NCI-H1048 (cell line): ENCODE data around the gene MLYCD.

ENCODE experiments used
- DNase-seq: peaks from one replicate; lab custom pipeline; 2025; lab: John Stamatoyannopoulos, UW

MLYCD gene

DNA sequence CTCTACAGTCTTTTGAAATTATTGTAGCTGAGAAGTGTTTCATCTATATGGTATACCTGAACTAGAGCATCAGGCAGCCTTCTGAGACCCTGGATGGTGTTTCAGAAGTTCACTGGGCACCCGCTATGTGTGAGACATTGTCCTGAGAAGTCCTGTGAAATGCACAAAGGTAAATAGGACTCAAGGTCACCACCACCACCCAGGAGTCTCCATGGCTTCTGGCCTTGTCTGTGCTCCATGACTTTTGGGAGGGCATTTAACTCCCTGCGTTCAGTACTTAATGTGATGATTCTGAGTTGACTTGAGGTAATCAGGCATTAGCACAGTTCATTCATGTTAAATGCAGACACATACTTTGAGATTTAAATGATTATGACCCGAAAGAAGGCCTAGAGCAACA, 1.1 kb downstream of the MLYCD start:
- no peak for DNase-seq

DNA sequence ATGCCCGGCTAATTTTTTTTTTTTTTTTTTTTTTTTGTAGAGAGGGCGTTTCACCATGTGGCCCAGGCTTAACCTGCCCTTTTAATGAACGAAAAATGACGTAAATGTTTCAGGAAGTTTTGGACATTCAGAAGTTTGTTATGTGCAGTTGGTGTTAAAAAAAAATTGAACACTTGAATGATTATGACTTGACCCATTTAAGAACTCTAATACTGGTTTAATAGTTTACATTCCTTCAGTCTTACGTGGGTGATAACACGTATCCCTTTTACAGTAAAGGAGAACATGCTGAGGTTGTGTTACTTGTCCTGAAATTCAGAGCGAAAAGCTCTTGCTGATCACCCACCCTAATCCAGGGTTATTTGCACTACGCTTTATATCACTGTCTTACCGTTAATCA, 1.7 kb downstream of the MLYCD start:
- no peak for DNase-seq

DNA sequence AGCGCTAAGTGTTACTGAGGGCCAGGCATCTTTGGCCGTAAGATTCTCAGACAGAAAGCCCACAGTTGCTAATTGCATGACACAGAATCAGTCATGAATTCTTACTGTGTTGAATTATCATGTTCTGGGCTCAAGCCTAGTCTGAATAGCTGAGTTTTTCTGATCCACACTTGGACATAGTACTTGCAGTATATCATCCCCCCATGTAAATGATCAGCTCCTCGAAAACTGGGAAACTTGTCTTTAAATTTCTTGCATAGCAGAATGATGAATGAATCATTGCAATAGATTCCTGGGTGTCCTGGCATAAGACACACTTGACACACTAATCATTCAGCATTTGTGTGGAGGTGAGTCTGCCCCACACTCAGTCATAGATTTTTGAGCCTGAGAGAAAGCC, 2.2 kb downstream of the MLYCD start:
- DNase-seq: no peak

DNA sequence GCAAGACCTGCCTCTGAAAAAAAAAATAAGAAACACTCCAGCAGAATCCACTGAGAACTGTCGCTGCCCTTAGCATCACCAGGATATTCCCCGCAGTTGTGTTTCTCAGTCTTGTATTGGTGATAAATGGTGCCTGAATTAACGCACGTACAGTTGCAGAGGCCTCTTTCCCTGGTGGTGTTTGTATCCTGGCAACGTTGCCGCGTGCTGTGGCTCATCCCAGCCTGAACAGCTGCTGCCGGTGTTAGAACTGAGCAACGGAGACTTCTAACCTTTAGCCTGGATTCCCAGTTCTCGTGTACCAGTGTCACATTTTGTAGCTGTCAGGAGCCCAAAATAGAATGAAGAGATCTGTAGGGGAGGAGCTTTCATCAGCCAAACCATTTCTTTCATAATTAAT, 4.8 kb downstream of the MLYCD start:
- no peak for DNase-seq

DNA sequence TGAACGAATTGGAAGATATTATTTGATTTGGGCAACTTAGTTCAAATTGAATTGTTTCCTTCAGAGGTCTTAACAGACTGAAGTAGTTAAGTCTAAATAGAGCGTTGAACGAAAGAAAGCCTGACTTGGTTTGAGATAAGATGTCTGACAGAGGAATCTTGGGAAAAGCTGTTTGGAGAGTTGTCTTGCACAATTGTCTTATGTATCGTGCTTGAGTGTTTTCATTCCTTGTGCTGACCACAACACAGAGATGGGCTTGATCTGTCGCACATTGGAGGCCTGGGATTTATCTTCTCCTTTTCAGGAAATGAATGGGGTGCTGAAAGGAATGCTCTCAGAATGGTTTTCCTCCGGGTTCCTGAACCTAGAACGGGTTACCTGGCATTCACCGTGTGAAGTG, 7.8 kb downstream of the MLYCD start:
- no peak for DNase-seq

DNA sequence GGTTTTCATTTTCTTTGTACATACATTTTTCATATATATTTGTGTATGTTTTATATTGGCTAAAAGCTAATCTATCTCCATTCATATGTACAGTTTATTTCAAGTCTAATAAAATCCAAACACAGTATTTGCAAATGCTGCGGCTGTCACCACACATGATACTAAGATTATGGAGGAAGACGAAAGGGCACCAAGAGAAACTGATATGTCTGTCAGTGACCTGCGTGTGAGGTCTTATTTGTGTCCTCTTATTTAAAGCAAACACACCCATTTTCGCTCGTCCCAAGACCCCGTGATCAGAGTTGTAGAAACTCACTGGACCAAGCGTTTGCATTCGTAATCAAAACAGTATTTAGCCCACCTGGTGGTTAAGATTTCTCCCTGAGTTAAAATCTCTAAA, 8.2 kb downstream of the MLYCD start:
- DNase-seq: no peak

DNA sequence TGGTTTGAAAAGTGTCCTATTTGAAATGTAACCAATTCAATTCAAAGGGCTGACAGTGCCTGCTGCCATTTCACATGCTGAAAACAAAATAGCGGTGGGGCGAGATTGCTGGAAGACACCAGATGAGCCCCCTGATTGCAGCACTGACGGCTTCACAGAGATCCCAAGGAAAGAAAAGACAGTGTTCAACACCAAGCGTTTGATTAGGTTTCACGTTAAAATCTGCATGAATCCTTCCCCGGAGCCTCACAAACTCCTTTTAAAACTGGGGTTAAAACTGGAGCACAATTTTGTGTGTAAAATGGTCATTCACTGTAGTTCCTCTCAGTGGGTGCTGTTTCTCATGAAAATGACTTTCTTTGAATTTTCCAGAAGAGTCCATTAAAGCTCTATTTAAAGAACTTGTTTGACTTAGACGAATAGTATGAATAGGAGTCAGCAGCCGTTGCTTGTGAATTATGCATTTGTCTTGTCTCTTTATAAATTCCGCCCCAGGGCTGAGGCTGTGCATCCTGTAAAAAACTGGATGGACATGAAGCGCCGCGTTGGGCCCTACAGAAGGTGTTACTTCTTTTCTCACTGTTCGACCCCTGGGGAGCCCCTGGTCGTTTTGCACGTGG, 8.8 kb downstream of the MLYCD start:
- DNase-seq: no peak

DNA sequence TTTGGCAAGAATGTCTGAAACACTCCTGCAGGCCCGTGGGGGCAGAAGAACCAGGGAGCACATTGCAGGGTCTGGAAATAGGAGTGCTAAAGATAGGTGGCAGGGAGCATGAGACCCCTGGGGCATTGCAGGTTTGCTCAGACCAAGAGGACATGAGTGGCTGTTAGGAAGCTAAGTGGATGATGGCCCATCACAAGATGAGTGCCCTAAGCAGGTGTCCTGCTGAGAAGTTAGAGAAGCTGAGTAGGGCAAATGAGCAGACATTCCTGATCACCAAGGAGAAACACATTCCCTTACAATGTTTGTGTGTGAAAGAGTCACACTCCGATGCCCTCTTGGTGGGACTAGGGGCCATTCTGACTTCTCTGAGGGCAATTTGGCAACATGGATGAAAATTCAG, 9.9 kb downstream of the MLYCD start:
- DNase-seq: no peak

DNA sequence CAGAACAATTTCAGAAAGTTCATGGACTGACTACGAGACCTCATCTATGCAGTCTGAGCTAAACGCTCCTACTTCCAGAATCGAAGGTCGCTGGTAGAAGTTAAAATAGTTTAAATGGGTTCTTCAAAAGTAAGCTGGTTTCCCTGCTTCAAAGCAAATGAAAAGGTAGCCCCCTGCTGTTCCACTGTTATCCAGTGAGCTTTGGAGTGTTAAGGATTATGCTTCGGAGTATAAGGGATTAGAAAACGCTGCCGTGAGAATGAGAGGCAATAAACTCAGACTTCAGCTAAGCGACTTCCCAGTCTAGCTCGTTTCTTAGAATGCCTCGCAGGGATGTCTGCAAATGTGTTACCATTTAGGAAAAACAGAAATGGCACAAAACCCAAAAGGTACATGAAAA, 12.4 kb downstream of the MLYCD start:
- DNase-seq: no peak

DNA sequence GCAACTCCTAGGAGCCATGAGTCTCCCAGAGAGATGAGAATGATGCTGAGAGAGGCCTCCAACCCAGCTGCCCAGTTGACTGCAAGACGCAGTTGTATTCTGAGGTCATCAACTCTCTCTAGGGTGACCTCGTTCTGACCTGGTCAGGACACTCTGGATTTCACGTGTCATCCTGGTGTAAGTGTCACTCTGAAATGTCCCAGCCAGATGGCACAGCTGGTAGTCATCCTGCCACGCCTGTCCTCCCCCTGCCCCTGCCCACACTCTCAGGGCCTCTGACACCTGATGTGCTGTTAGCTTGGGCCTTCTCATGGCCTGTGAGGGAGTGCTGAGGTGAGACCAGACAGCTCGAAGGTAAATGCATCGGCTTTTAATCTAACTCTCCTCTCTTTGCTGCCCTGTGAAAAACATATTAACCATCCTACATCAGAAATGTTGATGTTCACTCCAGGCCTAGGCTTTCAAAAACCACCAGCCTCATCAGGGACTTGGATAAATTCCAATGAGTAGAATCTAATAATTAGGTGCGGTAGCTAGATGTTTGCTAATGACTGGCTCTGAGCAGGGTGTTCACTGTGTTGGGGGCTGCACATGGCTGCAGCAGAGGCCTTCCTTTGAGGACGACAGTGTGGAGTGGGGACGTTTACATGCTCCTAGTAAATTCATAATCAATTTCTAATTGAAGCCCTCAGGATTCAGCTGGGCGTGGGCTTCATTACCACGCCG, 13.8 kb downstream of the MLYCD start:
- no peak for DNase-seq

DNA sequence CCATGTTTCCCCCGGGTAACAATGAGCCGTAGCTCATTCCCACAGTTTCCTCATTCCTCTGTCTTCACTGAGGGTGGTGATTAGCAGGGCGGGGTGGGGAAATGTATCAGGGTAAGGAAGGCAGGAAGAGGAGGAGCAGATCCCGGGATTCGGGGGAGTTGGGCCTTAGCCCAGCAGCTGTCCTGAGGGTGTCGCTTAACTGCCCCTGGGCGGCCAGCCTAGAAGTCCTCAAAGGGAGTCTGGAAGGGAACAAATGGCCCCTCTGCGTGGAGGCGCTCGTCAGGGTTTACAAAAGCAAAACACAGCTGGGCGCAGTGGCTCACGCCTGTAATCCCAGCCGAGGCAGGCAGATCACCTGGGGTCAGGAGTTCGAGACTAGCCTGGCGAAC, 14.3 kb downstream of the MLYCD start:
- no peak for DNase-seq

DNA sequence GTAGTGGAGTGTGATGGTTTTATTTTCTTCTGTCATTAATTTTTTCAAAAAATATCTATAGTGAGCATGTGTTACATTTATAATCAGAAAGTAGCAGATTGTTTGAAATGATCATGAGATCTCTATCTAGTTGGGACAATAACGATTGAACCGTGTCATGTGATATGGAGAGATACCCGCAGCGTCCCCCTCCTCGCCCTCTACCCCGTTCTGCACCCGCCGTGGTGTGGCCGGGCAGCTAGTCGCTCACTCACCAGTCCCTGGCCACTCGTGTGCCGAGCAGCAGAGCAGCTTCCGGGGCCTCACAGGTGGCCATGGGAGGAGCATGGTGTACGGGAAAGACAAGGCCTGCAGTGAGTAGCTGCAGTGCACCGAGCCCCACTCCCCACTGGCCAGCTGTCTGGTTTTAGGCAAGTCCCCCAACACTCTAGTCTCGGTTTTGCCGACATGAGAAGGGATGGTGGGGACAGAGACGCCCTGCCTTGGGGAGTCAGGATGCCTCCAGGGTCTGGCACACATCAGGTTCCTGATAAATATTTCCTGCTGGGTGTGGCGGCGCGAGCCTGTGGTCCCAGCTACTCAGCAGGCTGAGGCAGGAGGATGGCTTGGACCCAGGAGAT, 15.3 kb downstream of the MLYCD start:
- no peak for DNase-seq

DNA sequence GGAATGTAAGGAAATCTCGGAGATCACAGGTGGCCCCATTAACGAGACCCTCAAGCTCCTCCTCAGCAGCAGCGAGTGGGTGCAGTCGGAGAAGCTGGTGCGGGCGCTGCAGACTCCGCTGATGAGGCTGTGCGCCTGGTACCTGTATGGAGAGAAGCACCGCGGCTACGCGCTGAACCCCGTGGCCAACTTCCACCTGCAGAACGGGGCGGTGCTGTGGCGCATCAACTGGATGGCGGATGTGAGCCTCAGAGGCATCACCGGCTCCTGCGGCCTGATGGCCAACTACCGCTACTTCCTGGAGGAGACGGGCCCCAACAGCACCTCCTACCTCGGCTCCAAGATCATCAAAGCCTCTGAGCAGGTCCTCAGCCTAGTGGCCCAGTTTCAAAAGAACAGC, 16.2 kb downstream of the MLYCD start:
- DNase-seq: no peak

DNA sequence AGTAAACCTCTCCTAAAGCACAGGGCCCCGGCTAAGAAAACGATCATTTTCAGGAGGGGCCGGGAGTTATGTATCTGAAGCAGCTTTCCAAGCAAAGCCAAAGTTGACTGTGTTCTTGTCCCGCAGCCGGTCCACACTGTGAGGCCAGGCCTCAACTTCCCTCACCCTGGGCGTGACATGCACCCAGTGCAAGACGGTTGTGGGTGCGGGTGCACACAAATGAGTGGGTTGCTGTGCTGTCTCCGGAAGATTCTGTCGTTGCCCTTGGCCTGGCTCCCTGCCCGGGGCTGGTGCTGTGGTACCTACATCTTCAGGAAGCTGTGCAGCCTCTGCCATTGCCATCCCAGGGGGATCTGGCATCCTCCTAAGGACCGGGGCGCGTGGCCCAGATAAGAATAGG, 16.6 kb downstream of the MLYCD start:
- DNase-seq: no peak

DNA sequence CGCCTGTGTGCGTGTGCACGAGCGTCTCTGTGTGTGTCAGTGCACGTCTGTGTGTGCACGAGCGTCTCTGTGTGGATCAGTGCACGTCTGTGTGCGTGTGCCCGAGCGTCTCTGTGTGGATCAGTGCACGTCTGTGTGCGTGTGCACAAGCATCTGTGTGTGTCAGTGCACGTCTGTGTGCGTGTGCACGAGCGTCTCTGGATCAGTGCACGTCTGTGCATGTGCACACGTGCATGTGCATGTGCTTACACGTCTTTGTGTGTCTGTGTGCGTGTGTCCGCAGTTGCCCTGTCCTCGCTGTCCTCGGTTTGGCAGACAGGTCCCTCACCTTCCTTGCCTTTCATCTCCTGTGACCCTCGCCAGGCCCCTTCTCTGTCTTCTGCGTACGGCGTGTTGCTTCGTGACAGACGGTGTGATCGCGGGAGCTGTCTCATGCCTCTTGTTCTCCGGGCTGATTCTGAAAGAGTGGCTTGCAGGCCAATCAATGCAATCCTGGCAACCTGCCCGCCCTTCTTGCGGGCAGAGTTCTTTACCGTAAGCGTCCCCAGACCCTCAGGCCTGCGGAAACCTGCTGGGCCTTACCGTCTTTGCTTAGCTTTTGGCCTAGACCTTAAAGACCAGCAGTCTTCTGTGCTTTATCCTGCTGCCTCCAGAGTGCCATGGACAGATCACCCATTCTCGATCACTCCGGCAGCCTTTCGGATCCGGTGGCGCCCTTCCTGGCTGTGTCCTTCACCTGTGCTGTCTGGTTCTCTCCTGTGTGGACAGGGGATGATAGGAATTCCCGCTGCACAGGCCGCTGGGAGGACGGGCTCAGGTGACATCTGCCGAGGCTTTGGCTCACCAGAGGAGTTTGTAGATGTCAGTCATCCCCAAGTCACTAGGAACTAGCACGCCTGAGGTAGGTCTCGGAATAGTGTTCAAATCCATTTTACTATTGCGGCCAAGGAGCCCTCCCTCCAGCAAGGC, 18.5 kb downstream of the MLYCD start:
- no peak for DNase-seq

DNA sequence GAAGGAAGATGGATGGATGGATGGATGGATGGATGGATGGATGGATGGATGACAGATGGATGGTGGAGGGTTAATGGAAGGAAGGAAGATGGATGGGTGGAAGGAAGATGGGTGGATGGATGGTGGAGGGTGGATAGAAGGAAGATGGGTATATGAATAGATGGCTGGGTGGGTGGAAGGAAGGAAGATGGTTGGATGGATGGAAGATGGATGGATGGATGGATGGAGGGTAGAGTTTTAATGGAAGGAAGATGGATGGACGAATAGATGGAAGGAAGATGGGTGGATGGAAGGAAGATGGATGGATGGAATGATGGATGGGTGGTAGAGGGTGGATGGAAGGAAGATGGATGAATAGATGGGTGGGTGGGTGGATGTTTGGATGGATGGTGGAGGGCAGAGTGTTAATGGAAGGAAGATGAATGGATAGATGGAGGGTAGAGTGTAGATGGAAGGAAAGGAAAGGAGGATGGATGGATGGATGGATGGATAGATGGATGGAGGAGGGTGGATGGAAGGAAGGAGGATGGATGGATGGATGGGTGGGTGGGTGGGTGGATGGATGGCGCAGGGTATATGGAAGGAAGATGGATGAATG, 22.1 kb downstream of the MLYCD start:
- no peak for DNase-seq

DNA sequence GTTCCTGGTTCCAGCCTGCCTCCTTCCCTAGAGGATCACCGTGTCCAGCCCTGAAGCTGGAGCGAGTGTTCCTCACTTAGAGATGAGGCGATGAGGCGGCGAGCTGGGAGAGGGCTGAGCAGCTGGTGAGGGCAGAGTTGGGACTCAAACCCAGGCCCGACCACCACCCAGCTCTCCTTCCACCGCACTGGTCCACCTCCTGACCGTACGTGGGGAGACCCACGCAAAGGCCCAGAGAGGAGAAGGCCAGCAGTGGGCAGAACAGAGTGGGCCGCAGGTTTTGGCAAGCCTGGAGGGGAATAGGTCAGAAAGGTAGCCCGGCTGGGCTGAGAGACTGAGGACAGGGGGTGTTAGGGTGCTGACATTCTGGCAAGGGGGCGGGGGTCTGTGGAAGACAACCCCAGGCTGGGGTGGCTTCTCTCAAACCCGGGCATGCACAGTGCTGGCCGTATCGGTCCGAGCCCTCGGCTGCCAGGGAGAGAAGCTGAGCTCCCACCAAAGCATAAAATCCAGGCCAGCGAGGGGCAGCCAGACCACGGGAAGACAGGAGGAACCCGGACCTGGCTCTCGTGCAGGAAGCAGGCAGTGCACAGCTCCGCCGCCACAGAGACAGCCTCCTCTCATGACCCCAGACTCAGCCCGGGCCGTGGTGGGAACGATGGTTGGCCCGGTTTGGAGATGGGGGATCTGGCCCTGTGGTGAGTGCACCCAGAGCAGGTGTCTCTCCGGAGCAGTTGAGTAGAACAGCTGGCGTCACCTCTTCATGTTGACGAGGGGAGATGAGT, 24.9 kb downstream of the MLYCD start:
- DNase-seq: no peak

DNA sequence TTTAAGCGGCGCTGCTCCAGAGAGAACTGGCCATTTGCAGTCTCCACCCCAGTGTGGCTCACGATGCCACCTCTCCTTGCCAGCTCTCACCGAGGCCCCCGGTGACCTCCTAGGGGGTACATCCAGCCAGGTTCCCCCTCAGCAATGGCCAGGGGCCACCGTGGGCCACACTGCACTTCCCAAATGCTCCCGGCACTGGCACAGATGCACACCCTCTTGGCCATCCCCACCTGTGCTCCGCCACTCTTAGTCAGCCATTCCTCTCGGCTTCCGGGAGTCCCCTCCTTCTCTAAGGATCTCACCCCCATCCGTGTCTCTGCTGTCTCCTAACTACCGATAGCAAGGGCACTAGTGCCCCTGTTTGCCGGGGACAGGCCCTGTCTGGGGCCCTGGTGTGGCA, 25.8 kb downstream of the MLYCD start:
- no peak for DNase-seq

DNA sequence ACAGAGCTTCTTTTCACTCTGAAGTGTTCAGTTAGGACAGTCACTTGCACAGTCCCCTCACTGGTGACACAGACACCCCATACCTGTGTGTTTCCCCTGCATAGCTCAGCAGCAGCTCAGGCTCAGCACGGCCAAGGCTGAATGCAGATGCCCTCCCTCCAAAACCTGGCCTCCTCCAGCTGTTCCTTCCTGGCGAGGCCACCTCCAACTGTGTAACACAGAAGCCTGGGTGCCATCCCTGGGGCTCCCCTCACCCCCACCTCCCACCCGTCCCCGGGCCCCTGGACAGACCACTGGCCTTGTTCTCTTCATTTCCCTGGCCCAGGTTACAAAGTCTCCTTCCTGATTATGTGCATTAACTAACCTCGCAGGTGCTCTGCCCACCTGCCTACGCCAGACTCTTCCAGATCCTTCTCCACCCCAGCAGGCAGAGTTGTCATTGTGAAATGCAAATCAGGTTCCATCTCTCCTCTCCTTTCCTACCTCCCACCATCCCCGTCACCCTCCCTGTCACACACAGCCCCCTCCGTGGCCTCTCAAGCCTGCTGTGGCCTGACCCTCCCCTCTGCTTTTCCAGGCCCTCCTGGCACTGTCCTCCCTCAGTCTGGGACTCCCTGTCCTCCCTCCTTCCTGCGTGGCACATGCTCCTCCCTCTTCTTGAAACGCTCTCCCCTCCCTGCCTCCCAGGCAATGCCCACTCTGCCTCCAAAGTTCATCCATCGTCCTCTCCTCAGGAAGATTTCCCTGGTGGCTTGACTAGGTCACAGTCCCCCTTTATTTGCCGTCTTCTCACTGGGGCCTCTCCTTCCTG, 26.4 kb downstream of the MLYCD start:
- no peak for DNase-seq

DNA sequence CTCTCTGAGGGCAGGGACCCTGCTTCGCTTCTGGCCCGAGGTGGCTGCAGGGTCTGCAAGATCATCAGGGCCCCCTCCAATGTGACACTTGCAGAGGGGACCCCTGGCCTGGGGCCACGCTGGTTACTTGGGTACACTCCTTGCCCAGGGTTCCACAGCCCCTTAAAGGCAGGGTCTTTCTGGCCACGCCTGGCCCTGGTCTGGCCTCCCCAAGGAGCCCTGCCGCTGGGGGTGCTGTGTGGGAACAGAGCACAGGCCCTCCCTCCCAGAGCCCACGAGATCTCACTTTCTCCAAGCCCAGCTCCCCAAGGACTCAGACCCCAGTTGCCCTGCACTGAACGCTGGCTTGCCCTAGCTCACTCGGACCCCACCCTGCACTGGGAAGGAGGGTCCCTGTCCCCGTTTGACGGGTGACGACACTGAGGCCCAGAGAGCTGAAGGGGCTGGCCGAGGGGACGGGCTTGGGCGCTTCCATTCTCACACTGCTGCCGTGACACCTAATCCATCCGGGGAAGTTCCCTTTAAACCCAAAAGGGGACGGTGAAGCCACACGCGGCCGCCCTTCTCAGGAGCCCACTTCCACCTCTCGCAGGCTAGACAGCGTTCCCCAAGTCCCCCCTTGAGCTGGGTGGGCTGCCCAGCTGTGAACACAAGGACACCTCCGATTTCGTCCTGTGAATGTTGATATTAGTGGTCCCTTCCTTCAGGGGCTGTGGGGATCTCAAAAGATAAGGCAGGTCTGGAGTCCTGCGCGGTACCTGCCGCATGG, 27.2 kb downstream of the MLYCD start:
- DNase-seq: no peak
